Measurements from ENCODE around the gene SLC12A8. TPM values are rescaled to one million over a fixed set of nuclear protein-coding genes. Genes with fewer than 3 reads are reported as not detected.

The SLC12A8 gene
- total RNA-seq, 3 donors from 2014 or later, result 8.0 to 19.3 (median 13.6) TPM

- no peak for TF ChIP-seq CTCF (IDR thresholded peaks at IDR 0.05)
- no peak overlapping the region for H3K4me3 ChIP-seq
- H3K36me3 ChIP-seq (ENCODE audit: low read depth), result no peaks in the 10 kb centered on the region
- no peaks in the 10 kb centered on the region for H3K9me3 ChIP-seq
- intact Hi-C loops (cut with DNase I, micrococcal nuclease), result no loop called here
- no peak for DNase-seq
- no peaks in the 10 kb centered on the region for H3K4me1 ChIP-seq (ENCODE audit: low read depth)
- no peak for ATAC-seq
These were observed 69.0 kb downstream of the SLC12A8 start for GRCh38 chr3:125143538-125143937.

GRCh38 chr3:125142940-125143339 is 69.6 kb downstream of the SLC12A8 start:
- Histone ChIP-seq H3K4me1 (ENCODE audit: low read depth) (no peaks in the 10 kb centered on the region), H3K9me3 (no peaks in the 10 kb centered on the region), H3K36me3 (ENCODE audit: low read depth) (no peaks in the 10 kb centered on the region), H3K4me3 (no peak overlapping the region)
- no peak for TF ChIP-seq CTCF (IDR thresholded peaks at IDR 0.05)
- ATAC-seq, result no peak
- no peak for DNase-seq
- intact Hi-C loops (cut with DNase I, micrococcal nuclease), result no loop called here

- H3K4me1 ChIP-seq (ENCODE audit: low read depth), result no peaks in the 10 kb centered on the region
- no peaks in the 10 kb centered on the region for H3K9me3 ChIP-seq
- no peak overlapping the region for H3K4me3 ChIP-seq
- intact Hi-C loops (cut with DNase I, micrococcal nuclease), result no loop called here
- DNase-seq (no peak), ATAC-seq (no peak)
- H3K36me3 ChIP-seq (ENCODE audit: low read depth), result no peaks in the 10 kb centered on the region
- TF ChIP-seq CTCF (IDR thresholded peaks at IDR 0.05), result no peak
These were observed 70.1 kb downstream of the SLC12A8 start for GRCh38 chr3:125142420-125142778.

GRCh38 chr3:125141596-125142419 is 70.7 kb downstream of the SLC12A8 start:
- Histone ChIP-seq H3K36me3 (ENCODE audit: low read depth) (no peaks in the 10 kb centered on the region), H3K9me3 (no peaks in the 10 kb centered on the region), H3K4me1 (ENCODE audit: low read depth) (no peaks in the 10 kb centered on the region), H3K4me3 (no peak overlapping the region)
- intact Hi-C loops (cut with DNase I, micrococcal nuclease), result no loop called here
- DNase-seq (peak; percentile 61 to 86 (median 68)), ATAC-seq (peak; percentile 77)
- TF ChIP-seq CTCF (IDR thresholded peaks at IDR 0.05), result no peak

- intact Hi-C loops (cut with DNase I, micrococcal nuclease), result no loop called here
- Histone ChIP-seq H3K36me3 (ENCODE audit: low read depth) (no peaks in the 10 kb centered on the region), H3K9me3 (no peaks in the 10 kb centered on the region), H3K4me3 (no peak overlapping the region), H3K4me1 (ENCODE audit: low read depth) (no peaks in the 10 kb centered on the region)
- no peak for TF ChIP-seq CTCF (IDR thresholded peaks at IDR 0.05)
- ATAC-seq (no peak), DNase-seq (no peak)
These were observed 71.5 kb downstream of the SLC12A8 start for GRCh38 chr3:125140818-125141595.

Measured in mucosa of descending colon (tissue), 3 donors.